K562 treated with DMSO at 1 percent for 48 hours (cell line): ENCODE results near the gene SLC25A21. TPM values are rescaled to one million over a fixed set of nuclear protein-coding genes. Genes with fewer than 3 reads are reported as not detected.

Source experiments
- total RNA-seq: library from RNA; unstranded; fragments of 300-600 nt; gene quantifications from 2 replicates; pipeline ENCODE4 v1.2.3, GENCODE V29; 2022; ENCODE audit warnings: low replicate concordance; ENCODE audit errors: extremely low read depth

The SLC25A21 gene
- total RNA-seq: not detected in 2 replicates

GRCh38 chr14:37172024-37172869, at the start of gene SLC25A21:
TSS of gene SLC25A21 (minus strand) at chr14:37172606.

GRCh38 chr14:37197421-37198272, 25.2 kb upstream of the SLC25A21 start, which contains the start of gene MIPOL1:
TSS of gene MIPOL1 (plus strand) at chr14:37197937. CDS start at chr14:37247889, 49,952 bp downstream.

GRCh38 chr14:36661506-36662257, 510.7 kb downstream of the SLC25A21 start, which contains the start of gene PAX9:
TSS of gene PAX9 (plus strand) at chr14:36661860. CDS start at chr14:36662090, 230 bp downstream.

Other genes starting within 250 kb of the SLC25A21 start
- gene MIPOL1, start 25.3 kb upstream of the SLC25A21 start, total RNA-seq: not detected in 2 replicates